H1 (cell line): Measurements from ENCODE around the gene ZIC1. TPM values are rescaled to one million over a fixed set of nuclear protein-coding genes. Genes with fewer than 3 reads are reported as not detected.

Experiments
- TAF7 ChIP-seq: optimal IDR thresholded peaks from 2 replicates; pipeline ENCODE3; 2011; ENCODE audit warnings: low read depth, mild to moderate bottlenecking, inconsistent platforms, low read length, moderate library complexity, borderline replicate concordance
- polyA plus RNA-seq, 7 experiments: library from polyadenylated mRNA; depleted of rRNA in 3 of 7; stranded (reverse) in 5 of 7; unstranded in 2 of 7; fragments of >200 nt in 5 of 7; fragments of 200-250 nt in 2 of 7; gene quantifications; 1 replicate in 5 of 7; 2 replicates in 1 of 7; 4 replicates in 1 of 7; pipeline versions ENCODE4 v1.2.1 to v1.2.3, GENCODE V29; 2011 to 2013; ENCODE audit warnings: missing spikeins in 2 of 7, mixed read lengths in 2 of 7
- total RNA-seq: library from RNA; stranded (reverse); fragmentation: NEBNext Ultra II Directional; extraction: Animal tissue kit (Norgen Biotek cat#: 25700); gene quantifications from 2 replicates; pipeline ENCODE4 v1.2.1, GENCODE V29; 2021

ZIC1 gene
- total and polyA plus RNA-seq, 2 of the 8 experiments (the other 6 are each of a cell fraction or from before 2014, with no cell fraction given): 0.80 to 2.2 TPM

DNA sequence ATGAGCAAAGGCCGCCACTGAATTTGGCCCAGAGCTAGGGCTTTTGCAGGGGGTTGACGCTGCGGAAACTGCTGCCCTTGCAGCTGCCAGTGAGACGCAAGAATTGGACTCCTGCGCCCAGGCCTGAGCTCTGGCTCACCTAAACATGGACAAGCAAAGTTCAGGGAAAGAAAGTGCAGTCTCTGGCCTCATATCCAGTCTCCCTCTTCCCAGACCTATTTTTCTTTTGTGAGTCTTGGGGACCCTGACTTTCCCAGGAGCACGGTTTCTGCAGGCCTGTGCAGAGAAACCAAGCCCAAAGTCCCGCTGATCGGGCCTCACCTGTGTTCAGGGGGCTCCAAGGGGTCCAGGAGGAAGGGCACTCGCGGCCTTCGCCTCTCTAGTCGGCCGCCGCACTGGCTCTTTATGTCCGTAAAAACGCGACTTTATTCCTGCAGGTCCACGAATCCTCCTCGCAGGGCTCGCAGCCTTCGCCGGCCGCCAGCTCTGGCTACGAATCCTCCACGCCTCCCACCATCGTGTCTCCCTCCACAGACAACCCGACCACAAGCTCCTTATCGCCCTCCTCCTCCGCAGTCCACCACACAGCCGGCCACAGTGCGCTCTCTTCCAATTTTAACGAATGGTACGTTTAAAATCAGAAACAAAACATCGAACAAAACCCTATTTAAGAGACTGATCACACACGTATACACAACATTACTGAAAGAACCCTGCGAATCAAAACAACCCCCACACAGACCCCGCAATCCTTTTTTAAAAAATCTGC is 3.9 kb downstream of the ZIC1 start (continued):
- TF ChIP-seq TAF7: no peak
